Measurements from ENCODE around the gene CIITA.
"Not testable (repeated sequence)": the region's sequence is repeated elsewhere in the genome, so short reads cannot be mapped to it uniquely, and the experiment has no call there.

The CIITA gene

GRCh38 chr16:10959161-10959560 is 82.2 kb downstream of the CIITA start:
- no peak for DNase-seq (ENCODE audit: low read depth)

- no peak for DNase-seq (ENCODE audit: low read depth)
These were observed 84.2 kb downstream of the CIITA start for GRCh38 chr16:10961231-10961630.

- DNase-seq (ENCODE audit: low read depth) = peak; percentile 72
These were observed 87.3 kb downstream of the CIITA start for GRCh38 chr16:10964039-10964890.

- DNase-seq (ENCODE audit: low read depth) = peak; percentile 56
These were observed 87.9 kb downstream of the CIITA start for GRCh38 chr16:10964891-10965326.

- no peak for DNase-seq (ENCODE audit: low read depth)
These were observed 88.5 kb downstream of the CIITA start for GRCh38 chr16:10965440-10966061.

GRCh38 chr16:10966129-10966528 is 89.1 kb downstream of the CIITA start:
- DNase-seq (ENCODE audit: low read depth) = no peak

GRCh38 chr16:10966559-10966958 is 89.6 kb downstream of the CIITA start:
- not testable (repeated sequence) for DNase-seq (ENCODE audit: low read depth)

GRCh38 chr16:10967986-10968385 is 91.0 kb downstream of the CIITA start:
- no peak for DNase-seq (ENCODE audit: low read depth)

- no peak for DNase-seq (ENCODE audit: low read depth)
These were observed 91.5 kb downstream of the CIITA start for GRCh38 chr16:10968498-10968897.

GRCh38 chr16:10969615-10970014 is 92.6 kb downstream of the CIITA start:
- DNase-seq (ENCODE audit: low read depth) = no peak

GRCh38 chr16:10970065-10970464 is 93.1 kb downstream of the CIITA start:
- no peak for DNase-seq (ENCODE audit: low read depth)

GRCh38 chr16:10971560-10971961 is 94.6 kb downstream of the CIITA start:
- peak; percentile 26 for DNase-seq (ENCODE audit: low read depth)

GRCh38 chr16:10972108-10972818 is 95.3 kb downstream of the CIITA start:
- no peak for DNase-seq (ENCODE audit: low read depth)

GRCh38 chr16:10972819-10973464 is 95.9 kb downstream of the CIITA start:
- no peak for DNase-seq (ENCODE audit: low read depth)

- DNase-seq (ENCODE audit: low read depth) = no peak
These were observed 99.6 kb downstream of the CIITA start for GRCh38 chr16:10976634-10977033.

- DNase-seq (ENCODE audit: low read depth) = no peak
These were observed 101.1 kb downstream of the CIITA start for GRCh38 chr16:10978124-10978523.

- no peak for DNase-seq (ENCODE audit: low read depth)
These were observed 102.0 kb downstream of the CIITA start for GRCh38 chr16:10978871-10979446.

GRCh38 chr16:10979717-10980601 is 103.0 kb downstream of the CIITA start:
- no peak for DNase-seq (ENCODE audit: low read depth)

GRCh38 chr16:10980813-10981212 is 103.8 kb downstream of the CIITA start:
- no peak for DNase-seq (ENCODE audit: low read depth)

GRCh38 chr16:10981697-10982216 is 104.8 kb downstream of the CIITA start:
- DNase-seq (ENCODE audit: low read depth) = no peak
